Hepatocyte (in vitro differentiated cells): Measurements from ENCODE around the gene ME2.

ENCODE experiments used
- EZH2 ChIP-seq: fragments of 200-600 bp; sonication (generic); IDR thresholded peaks from 2 replicates; pipeline ENCODE4 v1.6.1; 2016; ENCODE audit warnings: antibody characterized with exemption, mild to moderate bottlenecking, borderline replicate concordance
- TF ChIP-seq, protein P1 (sequence below): fragments of 200-600 bp; sonication (generic); IDR thresholded peaks from 2 replicates; pipeline ENCODE4 v1.5.1; 2016; ENCODE audit warnings: antibody characterized with exemption, mild to moderate bottlenecking; ENCODE audit not compliant: poor library complexity

DNA sequence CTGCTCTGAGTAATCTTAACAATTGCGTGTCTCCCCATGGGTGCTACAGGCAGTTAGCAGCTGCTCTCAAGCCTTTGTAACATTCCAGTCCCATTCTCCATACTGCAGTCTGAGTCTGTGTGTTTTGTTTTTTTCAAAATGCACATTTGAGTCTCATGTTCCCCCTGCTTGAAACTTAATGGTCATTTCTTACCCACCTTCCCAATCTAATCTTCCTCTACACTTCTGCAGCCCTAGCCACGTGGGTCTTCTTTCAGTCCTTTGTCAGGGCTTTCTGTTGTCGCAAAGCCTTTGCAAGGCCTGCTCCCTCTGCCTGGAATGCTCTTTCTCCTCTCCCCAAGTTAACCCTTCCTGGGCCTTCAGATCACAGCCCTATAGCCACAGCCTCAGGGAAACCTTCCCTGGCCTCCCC is 113.4 kb downstream of the ME2 start:
- TF ChIP-seq, protein P1, sequence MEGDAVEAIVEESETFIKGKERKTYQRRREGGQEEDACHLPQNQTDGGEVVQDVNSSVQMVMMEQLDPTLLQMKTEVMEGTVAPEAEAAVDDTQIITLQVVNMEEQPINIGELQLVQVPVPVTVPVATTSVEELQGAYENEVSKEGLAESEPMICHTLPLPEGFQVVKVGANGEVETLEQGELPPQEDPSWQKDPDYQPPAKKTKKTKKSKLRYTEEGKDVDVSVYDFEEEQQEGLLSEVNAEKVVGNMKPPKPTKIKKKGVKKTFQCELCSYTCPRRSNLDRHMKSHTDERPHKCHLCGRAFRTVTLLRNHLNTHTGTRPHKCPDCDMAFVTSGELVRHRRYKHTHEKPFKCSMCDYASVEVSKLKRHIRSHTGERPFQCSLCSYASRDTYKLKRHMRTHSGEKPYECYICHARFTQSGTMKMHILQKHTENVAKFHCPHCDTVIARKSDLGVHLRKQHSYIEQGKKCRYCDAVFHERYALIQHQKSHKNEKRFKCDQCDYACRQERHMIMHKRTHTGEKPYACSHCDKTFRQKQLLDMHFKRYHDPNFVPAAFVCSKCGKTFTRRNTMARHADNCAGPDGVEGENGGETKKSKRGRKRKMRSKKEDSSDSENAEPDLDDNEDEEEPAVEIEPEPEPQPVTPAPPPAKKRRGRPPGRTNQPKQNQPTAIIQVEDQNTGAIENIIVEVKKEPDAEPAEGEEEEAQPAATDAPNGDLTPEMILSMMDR = no peak
- no peak for TF ChIP-seq EZH2
